ENCODE data around the gene SCAI.
A peak's percentile ranks its signal among the peaks of the same experiment; 100 is the strongest.
"Not testable (repeated sequence)": the region's sequence is repeated elsewhere in the genome, so short reads cannot be mapped to it uniquely, and the experiment has no call there.

SCAI gene

GRCh38 chr9:125150349-125151245, 7.3 kb upstream of the SCAI start:
- no peak for DNase-seq (ENCODE audit: low read depth, low spot score)
- H3K27ac ChIP-seq: no peak overlapping the region

- H3K27ac ChIP-seq: no peak overlapping the region
- no peak for DNase-seq (ENCODE audit: low read depth, low spot score)
Measured at GRCh38 chr9:125147401-125147951, 4.1 kb upstream of the SCAI start.

GRCh38 chr9:125146247-125146646, 2.9 kb upstream of the SCAI start:
- DNase-seq (ENCODE audit: low read depth, low spot score): no peak
- no peak overlapping the region for H3K27ac ChIP-seq

GRCh38 chr9:125145425-125145824, 2.1 kb upstream of the SCAI start:
- no peak for DNase-seq (ENCODE audit: low read depth, low spot score)
- H3K27ac ChIP-seq: no peak overlapping the region

GRCh38 chr9:125142560-125143376, 560 bp downstream of the SCAI start:
- no peak overlapping the region for H3K27ac ChIP-seq
- no peak for DNase-seq (ENCODE audit: low read depth, low spot score)

GRCh38 chr9:125141751-125142150, 1.6 kb downstream of the SCAI start:
- no peak overlapping the region for H3K27ac ChIP-seq
- no peak for DNase-seq (ENCODE audit: low read depth, low spot score)

- no peak for DNase-seq (ENCODE audit: low read depth, low spot score)
- H3K27ac ChIP-seq: no peak overlapping the region
Measured at GRCh38 chr9:125141251-125141650, 2.1 kb downstream of the SCAI start.

GRCh38 chr9:125140576-125140975, 2.8 kb downstream of the SCAI start:
- DNase-seq (ENCODE audit: low read depth, low spot score): no peak
- H3K27ac ChIP-seq: no peak overlapping the region

- no peak overlapping the region for H3K27ac ChIP-seq
- DNase-seq (ENCODE audit: low read depth, low spot score): no peak
Measured at GRCh38 chr9:125137200-125137599, 6.1 kb downstream of the SCAI start.

- DNase-seq (ENCODE audit: low read depth, low spot score): no peak
- no peak overlapping the region for H3K27ac ChIP-seq
Measured at GRCh38 chr9:125134976-125135375, 8.4 kb downstream of the SCAI start.

- H3K27ac ChIP-seq: no peak overlapping the region
- DNase-seq (ENCODE audit: low read depth, low spot score): no peak
Measured at GRCh38 chr9:125133403-125134329, 9.7 kb downstream of the SCAI start.

- H3K27ac ChIP-seq: no peak overlapping the region
Measured at GRCh38 chr9:125131778-125132177, 11.6 kb downstream of the SCAI start.

GRCh38 chr9:125126019-125126746, 17.1 kb downstream of the SCAI start:
- DNase-seq (ENCODE audit: low read depth, low spot score): peak; percentile 89
- peak overlapping the region; percentile 14 for H3K27ac ChIP-seq

More at GRCh38 chr9:125131778-125132177, 11.6 kb downstream of the SCAI start:
- no peak for DNase-seq (ENCODE audit: low read depth, low spot score)

- peak overlapping the region; percentile 14 for H3K27ac ChIP-seq
Measured at GRCh38 chr9:125125523-125125922, 17.8 kb downstream of the SCAI start.

GRCh38 chr9:125121146-125121545, 22.2 kb downstream of the SCAI start:
- H3K27ac ChIP-seq: no peak overlapping the region
- DNase-seq (ENCODE audit: low read depth, low spot score): no peak

More at GRCh38 chr9:125125523-125125922, 17.8 kb downstream of the SCAI start:
- DNase-seq (ENCODE audit: low read depth, low spot score): no peak

GRCh38 chr9:125119643-125120286, 23.6 kb downstream of the SCAI start:
- no peak for DNase-seq (ENCODE audit: low read depth, low spot score)
- no peak overlapping the region for H3K27ac ChIP-seq

- not testable (repeated sequence) for DNase-seq (ENCODE audit: low read depth, low spot score); H3K27ac ChIP-seq
Measured at GRCh38 chr9:125118696-125119095, 24.6 kb downstream of the SCAI start.

GRCh38 chr9:125114503-125114902, 28.8 kb downstream of the SCAI start:
- DNase-seq (ENCODE audit: low read depth, low spot score); H3K27ac ChIP-seq: not testable (repeated sequence)

GRCh38 chr9:125110464-125110863, 32.9 kb downstream of the SCAI start:
- DNase-seq (ENCODE audit: low read depth, low spot score): no peak
- no peak overlapping the region for H3K27ac ChIP-seq
